Dedifferentiated amniotic fluid mesenchymal stem cell (primary cell): ENCODE data around the gene GLS.
"Not testable (repeated sequence)": the region's sequence is repeated elsewhere in the genome, so short reads cannot be mapped to it uniquely, and the experiment has no call there.

Experiments used
- DNase-seq: peaks from one replicate; pipeline ENCODE4 v3.0.0-alpha.2; 2016; ENCODE audit errors: extremely low spot score

Gene GLS

GRCh38 chr2:190929919-190930318, 49.3 kb downstream of the GLS start:
- no peak for DNase-seq

GRCh38 chr2:190930411-190930810, 49.8 kb downstream of the GLS start:
- no peak for DNase-seq

GRCh38 chr2:190932514-190932913, 51.9 kb downstream of the GLS start:
- no peak for DNase-seq

GRCh38 chr2:190933361-190933760, 52.7 kb downstream of the GLS start:
- DNase-seq, result no peak

- no peak for DNase-seq
These were observed 54.4 kb downstream of the GLS start for GRCh38 chr2:190935054-190935453.

- DNase-seq, result peak; percentile 65
These were observed 58.2 kb downstream of the GLS start for GRCh38 chr2:190938771-190939335.

- no peak for DNase-seq
These were observed 59.8 kb downstream of the GLS start for GRCh38 chr2:190940454-190940853.

GRCh38 chr2:190941571-190941970, 61.0 kb downstream of the GLS start:
- DNase-seq, result no peak

- no peak for DNase-seq
These were observed 62.1 kb downstream of the GLS start for GRCh38 chr2:190942697-190943096.

GRCh38 chr2:190943706-190944105, 63.1 kb downstream of the GLS start:
- no peak for DNase-seq

GRCh38 chr2:190947141-190947540, 66.5 kb downstream of the GLS start:
- no peak for DNase-seq

GRCh38 chr2:190947711-190948251, 67.2 kb downstream of the GLS start:
- DNase-seq, result peak; percentile 88

- no peak for DNase-seq
These were observed 68.0 kb downstream of the GLS start for GRCh38 chr2:190948671-190949070.

GRCh38 chr2:190950566-190950991, 70.0 kb downstream of the GLS start:
- DNase-seq, result no peak

- DNase-seq, result no peak
These were observed 72.6 kb downstream of the GLS start for GRCh38 chr2:190953257-190953656.

GRCh38 chr2:190959911-190960788, 79.5 kb downstream of the GLS start:
- no peak for DNase-seq

GRCh38 chr2:190961117-190961516, 80.5 kb downstream of the GLS start:
- not testable (repeated sequence) for DNase-seq

GRCh38 chr2:190961918-190962487, 81.4 kb downstream of the GLS start:
- DNase-seq, result no peak

- DNase-seq, result no peak
These were observed 82.5 kb downstream of the GLS start for GRCh38 chr2:190963088-190963487.

GRCh38 chr2:190964170-190964795, 83.7 kb downstream of the GLS start:
- no peak for DNase-seq

GRCh38 chr2:190965580-190966222, 85.1 kb downstream of the GLS start:
- no peak for DNase-seq

GRCh38 chr2:190968522-190968921, 87.9 kb downstream of the GLS start:
- DNase-seq, result no peak
